CD4-positive, alpha-beta T cell treated with Interleukin-21 for 1 hour (primary cell): ENCODE results near the gene PEX5L.

Experiments used
- DNase-seq: peaks from one replicate; pipeline ENCODE4 v3.0.0-alpha.2; 2020

Gene PEX5L

GRCh38 chr3:179885950-179886349 lies 150.8 kb downstream of the PEX5L start:
- DNase-seq, result no peak

DNA sequence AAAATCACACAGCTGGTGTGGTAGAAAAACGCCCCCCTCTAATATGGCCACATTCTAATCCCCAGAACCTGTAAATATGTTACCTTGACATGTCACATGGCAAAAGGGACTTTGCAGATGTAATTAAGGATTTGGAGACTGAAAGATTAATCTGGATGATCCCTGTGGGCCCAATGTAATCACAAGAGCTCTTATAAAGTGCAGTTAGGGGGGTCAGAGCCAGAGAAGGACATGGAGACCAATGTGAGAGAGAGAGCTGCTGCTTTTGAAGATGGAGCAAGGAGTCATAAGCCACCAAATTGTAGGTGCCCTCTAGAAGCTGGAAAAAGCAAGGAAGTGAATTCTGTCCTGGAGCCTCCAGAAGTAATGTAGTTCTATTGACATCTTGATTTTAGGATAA lies 152.6 kb downstream of the PEX5L start:
- no peak for DNase-seq

- DNase-seq, result no peak
These were observed 154.4 kb downstream of the PEX5L start for GRCh38 chr3:179882292-179882691.

DNA sequence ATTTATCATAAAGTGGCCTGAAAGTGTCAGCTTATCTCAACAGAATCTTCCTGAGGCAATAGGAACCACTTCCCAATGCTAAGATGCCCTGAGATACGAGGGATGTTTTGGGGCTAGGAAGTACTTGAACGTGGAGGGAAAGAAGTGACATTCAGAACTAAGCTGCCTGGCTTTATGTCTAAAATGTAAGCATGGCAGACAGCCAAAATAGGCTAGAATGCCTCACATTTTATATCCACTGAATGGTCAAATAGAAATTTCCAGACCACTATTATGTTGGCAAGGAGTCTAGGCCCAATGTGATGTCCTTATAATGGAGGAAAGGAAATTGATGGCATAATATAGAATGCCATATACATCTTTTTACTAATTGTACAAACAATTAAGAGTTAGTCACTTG lies 154.9 kb downstream of the PEX5L start:
- no peak for DNase-seq

- no peak for DNase-seq
These were observed 155.9 kb downstream of the PEX5L start for GRCh38 chr3:179880868-179881267.

DNA sequence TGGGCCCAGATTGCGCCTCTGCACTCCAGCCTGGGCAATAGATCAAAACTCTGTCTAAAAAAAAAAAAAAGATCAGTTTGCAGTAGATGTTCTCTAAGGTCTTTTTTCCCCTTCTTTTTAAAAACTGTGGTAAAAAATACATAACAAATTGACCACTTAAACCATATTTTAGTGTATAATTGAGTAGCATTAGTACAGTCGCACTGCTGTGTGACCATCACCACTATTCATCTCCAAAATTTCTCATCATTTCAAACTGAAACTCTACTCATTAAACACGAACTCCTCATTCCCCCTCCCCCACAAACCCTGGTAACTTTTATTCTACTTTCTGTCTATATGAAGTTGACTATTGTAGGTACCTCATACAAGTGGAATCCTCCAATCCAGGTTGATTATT lies 160.3 kb downstream of the PEX5L start:
- DNase-seq, result no peak

- no peak for DNase-seq
These were observed 163.9 kb downstream of the PEX5L start for GRCh38 chr3:179872842-179873241.

GRCh38 chr3:179871782-179872181 lies 165.0 kb downstream of the PEX5L start:
- DNase-seq, result no peak

GRCh38 chr3:179868715-179869114 lies 168.0 kb downstream of the PEX5L start:
- DNase-seq, result no peak

DNA sequence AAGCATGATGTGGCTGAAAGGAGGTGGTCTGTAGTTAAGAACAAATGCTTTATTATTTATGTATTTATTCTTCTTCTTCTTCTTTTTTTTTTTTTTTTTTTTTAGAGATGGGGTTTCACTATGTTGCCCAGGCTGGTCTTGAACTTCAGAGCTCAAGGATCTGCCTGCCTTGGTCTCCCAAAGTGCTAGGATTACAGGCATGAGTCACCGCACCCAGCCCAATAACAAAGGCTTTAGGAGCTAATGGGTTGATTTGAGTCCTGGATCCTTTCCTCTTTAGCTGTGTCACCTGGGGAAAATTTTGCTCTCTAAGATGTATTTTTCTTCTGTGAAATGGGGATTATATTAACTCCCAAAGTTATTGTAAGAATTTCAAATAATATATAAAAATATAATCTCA lies 168.8 kb downstream of the PEX5L start:
- DNase-seq, result no peak

- no peak for DNase-seq
These were observed 170.8 kb downstream of the PEX5L start for GRCh38 chr3:179865861-179866505.

- no peak for DNase-seq
These were observed 174.8 kb downstream of the PEX5L start for GRCh38 chr3:179861953-179862352.

DNA sequence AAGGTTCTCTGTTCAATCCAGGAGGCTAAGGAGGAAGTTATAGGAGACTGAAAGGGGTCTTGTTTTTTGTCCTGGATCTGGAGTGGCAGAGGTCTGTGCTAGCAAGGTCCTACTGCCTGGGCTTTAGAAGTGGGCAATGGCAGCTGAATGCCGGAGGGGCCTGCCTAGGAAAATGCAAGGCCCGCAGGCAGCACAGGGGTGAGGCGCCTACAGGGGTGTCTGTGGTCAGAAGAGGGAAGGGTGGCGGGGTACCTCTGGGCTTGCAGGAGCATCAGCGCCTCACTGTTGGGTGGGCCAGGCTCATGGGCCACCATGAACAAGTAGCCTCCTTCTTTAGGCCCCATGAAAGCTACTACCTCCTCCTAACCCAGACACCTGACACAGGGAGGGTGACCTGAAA lies 175.4 kb downstream of the PEX5L start:
- no peak for DNase-seq

GRCh38 chr3:179860275-179861107 lies 176.2 kb downstream of the PEX5L start:
- no peak for DNase-seq

DNA sequence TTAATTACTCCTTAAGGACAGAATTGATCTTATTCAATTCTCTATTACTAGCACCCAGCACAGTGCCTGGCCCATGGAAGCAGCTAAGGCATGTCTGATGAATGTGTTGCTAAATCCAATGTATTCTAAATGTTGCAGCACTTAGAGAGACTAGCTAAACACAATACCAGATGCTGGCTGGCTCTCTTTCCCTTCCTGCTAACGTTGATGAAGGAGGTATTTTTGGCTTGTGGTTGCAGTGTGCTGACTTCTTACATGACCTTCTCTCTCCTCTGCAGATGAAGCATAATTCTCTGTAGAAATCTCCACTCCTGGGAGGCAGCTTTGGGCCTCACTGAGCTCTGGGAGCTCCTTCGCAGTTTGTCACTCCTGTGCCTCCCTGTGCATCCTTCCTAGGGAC lies 183.6 kb downstream of the PEX5L start:
- no peak for DNase-seq

DNA sequence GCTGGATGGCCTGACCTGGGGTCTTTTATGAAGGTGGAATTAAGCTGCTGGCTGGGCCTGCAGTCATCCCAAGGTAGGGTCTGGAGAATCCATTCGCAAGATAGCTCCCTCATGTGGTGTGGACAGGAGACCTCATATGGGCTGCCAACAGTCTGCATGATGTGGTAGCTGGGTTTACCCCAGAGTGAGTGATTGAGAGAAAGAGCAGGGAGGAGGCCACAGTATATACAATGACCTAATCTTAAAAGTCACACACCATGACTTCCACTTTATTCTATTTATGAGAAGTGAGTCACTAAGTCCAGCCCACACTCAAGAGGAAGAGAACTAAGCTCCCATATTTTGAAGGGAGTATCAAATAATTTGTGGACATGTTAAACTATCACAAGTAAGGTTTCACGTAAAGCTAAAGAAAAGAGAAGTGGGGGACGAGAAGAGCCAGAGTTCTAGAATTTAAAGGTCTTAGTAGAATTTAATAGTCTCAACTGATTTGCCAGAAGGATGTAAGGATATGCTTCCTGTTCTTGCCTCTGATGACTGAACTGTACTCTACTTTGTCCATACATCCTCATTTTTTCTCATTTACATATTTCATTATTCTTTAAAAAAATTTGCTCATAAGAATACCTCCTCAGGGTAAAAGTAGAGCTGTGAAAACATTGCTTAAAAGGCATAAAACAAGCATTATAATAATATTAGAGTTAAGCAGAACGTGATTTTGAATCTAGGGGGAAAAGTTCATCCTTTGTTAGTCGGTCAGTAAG lies 184.4 kb downstream of the PEX5L start:
- no peak for DNase-seq

DNA sequence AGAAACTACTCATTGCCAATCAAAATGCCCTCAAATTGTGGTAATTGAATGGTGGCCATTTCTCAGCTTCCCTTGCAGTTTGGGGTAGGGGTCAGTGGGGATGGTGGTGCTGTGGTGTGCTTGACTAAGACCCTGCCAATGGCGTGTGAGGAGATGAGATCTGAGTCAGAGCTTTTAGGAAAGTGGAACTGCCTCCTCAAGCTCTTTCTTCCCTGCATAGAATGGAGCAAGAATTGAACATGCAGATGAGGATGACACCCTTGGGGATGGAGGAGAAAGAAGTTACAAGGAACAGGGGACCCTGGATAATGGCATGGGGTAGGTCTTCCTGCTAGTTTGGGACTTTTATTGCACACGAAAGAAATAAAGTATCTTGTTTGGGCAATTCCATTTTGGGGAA lies 188.0 kb downstream of the PEX5L start:
- no peak for DNase-seq

- DNase-seq, result no peak
These were observed 194.7 kb downstream of the PEX5L start for GRCh38 chr3:179842061-179842460.

GRCh38 chr3:179840985-179841384 lies 195.8 kb downstream of the PEX5L start:
- DNase-seq, result no peak

DNA sequence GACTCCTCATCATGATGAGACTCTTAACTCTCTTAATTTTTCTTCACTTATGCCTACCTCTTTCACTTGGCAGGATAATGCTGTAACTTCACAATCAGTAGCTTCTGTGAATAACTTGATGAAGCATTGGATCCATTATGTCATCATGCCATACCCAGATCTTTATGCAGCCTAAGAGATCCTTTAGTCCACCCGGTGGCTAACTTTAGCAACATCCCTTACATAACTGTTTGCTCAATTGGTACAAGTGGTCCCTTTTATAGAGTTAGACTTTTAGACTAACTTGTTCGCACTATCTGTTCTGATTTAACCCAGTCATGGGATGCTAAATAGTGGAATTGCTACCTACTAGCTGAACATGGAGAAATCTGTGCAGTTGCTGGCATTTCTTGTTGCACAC lies 199.4 kb downstream of the PEX5L start:
- no peak for DNase-seq

DNA sequence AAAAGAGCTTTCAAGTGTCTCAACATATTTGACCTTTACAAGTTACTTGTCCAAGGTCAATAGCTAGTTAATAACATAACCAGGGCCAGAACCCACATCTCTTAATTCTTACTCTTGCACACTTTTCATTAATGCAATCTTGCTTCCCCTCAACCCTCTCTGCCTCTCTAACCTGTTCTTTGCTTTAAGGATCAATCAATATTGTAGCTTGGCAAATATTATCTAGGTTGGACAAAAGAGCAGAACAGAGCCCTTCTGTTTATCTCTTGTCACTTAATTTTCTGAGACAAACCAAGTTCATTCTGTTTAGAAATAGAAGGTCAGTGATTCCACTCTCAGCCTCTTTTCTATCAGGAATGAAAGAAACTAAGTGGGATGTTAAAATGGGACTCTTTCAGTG lies 203.4 kb downstream of the PEX5L start:
- DNase-seq, result no peak

DNA sequence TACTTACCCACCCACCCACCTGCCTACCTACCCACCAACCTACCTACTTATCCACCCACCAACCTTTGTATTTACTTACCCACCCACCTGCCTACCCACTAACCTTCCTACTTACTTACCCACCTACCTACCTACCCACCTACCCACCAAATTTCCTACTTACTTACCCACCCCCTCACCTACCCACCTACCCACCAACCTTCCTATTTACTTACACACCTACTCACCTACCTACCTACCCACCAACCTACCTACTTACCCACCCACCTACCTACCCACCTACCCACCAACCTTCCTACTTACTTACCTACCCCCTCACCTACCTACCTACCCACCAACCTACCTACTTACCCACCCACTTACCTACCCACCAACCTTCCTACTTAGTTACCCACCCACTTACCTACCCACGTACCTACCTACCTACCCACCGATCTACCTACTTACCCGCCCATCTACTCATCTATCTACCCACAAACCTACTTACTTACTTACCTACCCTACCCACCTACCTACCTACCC lies 204.3 kb downstream of the PEX5L start:
- no peak for DNase-seq

DNA sequence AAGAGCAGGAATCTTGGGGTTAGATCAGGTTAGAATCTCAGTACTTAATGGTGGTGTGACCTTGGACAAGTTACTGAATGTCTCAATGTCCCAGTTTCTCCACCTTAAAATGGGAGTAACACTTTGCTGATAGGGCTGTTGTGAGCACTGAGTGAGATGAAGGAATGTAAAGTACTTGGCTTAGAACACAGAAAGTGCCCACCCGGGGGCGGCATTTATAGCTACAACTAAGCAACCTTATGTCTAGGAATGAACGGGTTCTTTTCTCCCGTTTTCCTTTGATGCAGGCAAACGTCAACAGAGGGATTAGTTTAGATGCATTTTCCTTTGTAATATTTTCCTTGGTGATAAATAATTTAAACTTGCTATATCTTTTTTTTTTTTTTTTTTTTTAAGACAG lies 207.3 kb downstream of the PEX5L start:
- DNase-seq, result no peak

DNA sequence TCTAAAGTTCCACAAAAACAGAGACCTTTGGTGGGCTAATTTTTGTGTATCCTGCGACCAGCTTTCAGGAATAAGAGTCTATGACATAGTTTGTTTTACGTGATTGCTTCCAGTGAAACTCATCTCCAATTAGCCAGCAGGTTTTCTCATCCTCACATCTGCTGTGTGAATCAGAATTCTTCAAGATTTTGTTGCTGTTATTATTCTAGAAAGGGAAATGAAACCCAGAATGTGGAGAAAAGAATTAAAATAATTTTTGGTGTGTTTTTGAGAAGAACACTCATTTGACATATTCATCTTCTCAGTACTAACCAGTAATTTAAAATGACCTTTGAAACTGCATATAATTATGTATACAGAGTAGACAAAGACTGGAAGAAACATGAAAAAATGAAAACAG lies 208.0 kb downstream of the PEX5L start:
- DNase-seq, result no peak
